Measurements from ENCODE around the gene SNRK. TPM values are rescaled to one million over a fixed set of nuclear protein-coding genes. Genes with fewer than 3 reads are reported as not detected.

Gene SNRK
- total RNA-seq, 1 experiment from 2014 or later = 12.0 TPM

GRCh38 chr3:43344520-43344919, 58.2 kb downstream of the SNRK start:
- Histone ChIP-seq H3K9ac (ENCODE audit: extremely low read depth, insufficient read length, low read length) (no peak overlapping the region), H3K79me1 (ENCODE audit: insufficient read depth, low read depth, low read length, poor library complexity, severe bottlenecking) (no peaks in the 10 kb centered on the region), H2BK15ac (ENCODE audit: low read depth, low read length) (no peak overlapping the region), H3K14ac (ENCODE audit: insufficient read depth, low read length) (no peak overlapping the region), H3K18ac (ENCODE audit: insufficient read length, low read depth, low read length) (no peak overlapping the region), H3K27me3 (ENCODE audit: insufficient read depth, low read length) (no peaks in the 10 kb centered on the region), H3K56ac (ENCODE audit: insufficient read length, low read depth, low read length) (no peak overlapping the region), H3K4ac (ENCODE audit: low read depth, low read length) (no peak overlapping the region), H3K9me3 (ENCODE audit: control insufficient read depth, low read depth, low read length) (no peaks in the 10 kb centered on the region), H4K91ac (ENCODE audit: insufficient read length, low read depth, low read length) (no peak overlapping the region), H4K5ac (ENCODE audit: insufficient read length, low read depth, low read length) (no peak overlapping the region), H2BK20ac (ENCODE audit: low read depth, low read length, poor library complexity, severe bottlenecking) (no peak overlapping the region), H2AK5ac (ENCODE audit: insufficient read length, low read length) (no peak overlapping the region), H3K23ac (ENCODE audit: insufficient read length, low read depth, low read length) (no peak overlapping the region), H3K27ac (ENCODE audit: insufficient read length, low read depth, low read length) (no peak overlapping the region), H4K8ac (replicated peaks; ENCODE audit: insufficient read length, low read depth, low read length) (no peak overlapping the region), H3K4me2 (ENCODE audit: insufficient read depth, insufficient read length, low read length) (no peak overlapping the region), H2BK5ac (ENCODE audit: insufficient read length, low read length) (no peak overlapping the region), H2AFZ (ENCODE audit: low read length) (no peak overlapping the region), H2BK120ac (ENCODE audit: low read depth, low read length, poor library complexity, severe bottlenecking) (no peak overlapping the region), H2BK12ac (ENCODE audit: insufficient read length, low read depth, low read length) (no peak overlapping the region), H4K20me1 (ENCODE audit: control insufficient read depth, insufficient read depth, insufficient read length) (no peaks in the 10 kb centered on the region), H3T11ph (ENCODE audit: low read length) (no peak overlapping the region), H3K79me2 (ENCODE audit: insufficient read depth, low read length) (no peaks in the 10 kb centered on the region), H3K23me2 (ENCODE audit: insufficient read length, low read depth, low read length, poor library complexity, severe bottlenecking) (no peaks in the 10 kb centered on the region), H3K4me1 (ENCODE audit: insufficient read depth, low read length) (no peaks in the 10 kb centered on the region; the same call in 1 of the 2 replicates)
- Mint-ChIP-seq H3K9me3 (no peaks in the 10 kb centered on the region), H3K4me3 (no peak overlapping the region), H3K27ac (no peak overlapping the region), H3K27me3 (ENCODE audit: low read depth) (no peaks in the 10 kb centered on the region), H3K36me3 (ENCODE audit: insufficient read depth in 1 of 3, low read depth in 3 of 3) (peaks cover 25 to 67% (median 45%) of the 10 kb centered on the region in 3 experiments), H3K4me1 (peaks cover 21 to 32% of the 10 kb centered on the region in 2 experiments)
- no peak for DNase-seq
- no CpG with 5 or more reads among the region's 3 CpGs for WGBS (ENCODE audit: extremely low coverage, insufficient read length, low lambda C conversion rate)
- no peak for TF ChIP-seq CTCF (conservative IDR thresholded peaks at IDR 0.05)
